Ishikawa (cell line): ENCODE results near the gene CCDC110.

Experiments used
- CREB1 ChIP-seq: IDR thresholded peaks from 2 replicates; pipeline ENCODE4 v1.6.1; 2012; ENCODE audit warnings: low read depth
- NFIC ChIP-seq: IDR thresholded peaks from 2 replicates; pipeline ENCODE4 v1.6.1; 2012
- RAD21 ChIP-seq: IDR thresholded peaks from 2 replicates; pipeline ENCODE4 v1.6.1; 2012; ENCODE audit warnings: low read depth
- YY1 ChIP-seq: IDR thresholded peaks from 2 replicates; pipeline ENCODE4 v1.6.1; 2012; ENCODE audit warnings: low read depth

- TF ChIP-seq RAD21 (no peak), CREB1 (no peak), YY1 (no peak), NFIC (no peak)
These were observed 63.1 kb downstream of the CCDC110 start for GRCh38 chr4:185408432-185408831.
